Myocyte (in vitro differentiated cells): Measurements from ENCODE around the gene NDEL1. TPM values are rescaled to one million over a fixed set of nuclear protein-coding genes. Genes with fewer than 3 reads are reported as not detected.
A peak's percentile ranks its signal among the peaks of the same experiment; 100 is the strongest.

ENCODE experiments used
- DNase-seq: peaks from one replicate; pipeline ENCODE4 v3.0.0-alpha.2; 2012; ENCODE audit warnings: low read depth
- total RNA-seq: library from RNA; depleted of rRNA; stranded (reverse); fragments of >200 nt; gene quantifications from 2 replicates; pipeline ENCODE4 v1.2.3, GENCODE V29; 2014

NDEL1 gene
- total RNA-seq, 1 donor from 2014 or later = 74.7 TPM

DNA sequence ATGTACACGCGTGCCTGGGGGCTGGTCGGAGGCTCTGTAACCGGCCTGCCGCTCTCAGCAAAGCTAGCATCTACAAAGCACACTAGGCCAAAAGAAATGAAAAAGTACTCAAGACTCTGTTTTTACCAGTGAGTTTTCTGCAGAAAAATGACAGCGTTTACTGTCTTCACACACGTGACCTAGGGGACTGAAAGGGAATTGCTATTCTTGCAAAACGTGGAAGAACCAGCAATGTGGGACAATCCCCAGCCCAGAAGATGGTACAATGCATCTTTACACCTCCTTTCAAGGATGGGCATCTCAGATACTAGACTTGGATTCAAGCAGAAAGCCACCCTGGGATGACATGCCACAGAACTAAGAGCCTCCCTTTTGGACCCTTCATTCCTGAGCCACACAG is 41.5 kb downstream of the NDEL1 start:
- DNase-seq = no peak

DNA sequence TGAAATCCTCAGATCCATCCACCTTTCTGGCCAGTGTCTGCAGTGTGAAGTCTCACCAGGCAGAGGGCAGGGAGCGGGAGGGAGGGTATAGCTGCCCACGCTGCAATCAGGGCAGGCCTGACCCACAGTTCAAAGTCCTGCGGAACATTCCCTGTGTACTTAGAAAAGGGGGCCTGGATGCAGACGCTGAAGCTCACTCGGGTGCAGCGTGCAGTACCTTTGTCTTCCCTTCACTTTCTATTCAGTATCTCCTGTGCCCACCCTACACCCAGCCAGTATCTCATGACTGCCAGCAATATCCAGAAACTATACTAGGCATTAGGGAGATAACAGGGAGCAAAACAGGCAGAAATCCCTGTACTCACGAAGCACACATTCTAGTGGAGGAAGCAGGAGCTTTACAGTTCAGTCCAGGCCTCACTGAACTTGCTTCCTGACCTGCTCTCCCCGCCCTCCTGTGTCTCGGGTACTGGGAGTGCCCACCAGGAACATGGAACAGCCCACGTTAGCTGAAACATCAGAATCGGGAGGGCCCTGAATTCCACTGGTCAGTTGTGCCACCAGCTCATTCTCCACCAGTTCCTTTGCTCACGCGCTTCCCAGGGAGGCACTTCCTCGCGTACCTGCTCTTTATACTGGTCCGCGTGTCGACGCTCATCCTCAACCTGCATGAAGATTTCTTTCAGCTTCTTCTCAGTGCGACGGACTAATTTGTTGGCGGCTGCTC is 42.2 kb downstream of the NDEL1 start:
- DNase-seq = no peak

DNA sequence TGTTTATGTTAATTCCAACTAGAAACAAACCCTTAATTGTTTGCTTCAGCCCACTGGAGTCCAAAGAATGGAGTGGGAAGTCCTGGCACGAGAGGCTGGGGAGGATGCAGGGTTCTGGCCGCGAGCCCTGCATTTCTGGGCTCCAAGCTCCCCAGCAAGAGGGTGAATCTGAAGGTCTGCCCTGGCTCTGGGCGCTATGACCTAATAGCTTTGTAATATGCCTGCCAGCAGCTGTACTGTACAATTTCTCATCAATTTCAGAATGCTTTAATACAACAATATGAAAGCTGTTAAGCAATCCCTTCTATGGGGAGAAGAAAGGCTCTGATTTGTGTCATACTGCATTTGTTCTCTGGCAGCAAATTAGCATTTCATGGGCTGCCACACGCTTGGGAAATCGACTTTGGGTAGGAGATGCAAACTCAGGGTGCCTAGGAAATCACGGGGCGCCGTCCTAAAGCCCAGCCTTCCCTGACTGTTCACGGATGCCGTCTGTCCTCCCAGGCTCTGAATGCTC is 43.8 kb downstream of the NDEL1 start:
- peak; percentile 79 for DNase-seq

DNA sequence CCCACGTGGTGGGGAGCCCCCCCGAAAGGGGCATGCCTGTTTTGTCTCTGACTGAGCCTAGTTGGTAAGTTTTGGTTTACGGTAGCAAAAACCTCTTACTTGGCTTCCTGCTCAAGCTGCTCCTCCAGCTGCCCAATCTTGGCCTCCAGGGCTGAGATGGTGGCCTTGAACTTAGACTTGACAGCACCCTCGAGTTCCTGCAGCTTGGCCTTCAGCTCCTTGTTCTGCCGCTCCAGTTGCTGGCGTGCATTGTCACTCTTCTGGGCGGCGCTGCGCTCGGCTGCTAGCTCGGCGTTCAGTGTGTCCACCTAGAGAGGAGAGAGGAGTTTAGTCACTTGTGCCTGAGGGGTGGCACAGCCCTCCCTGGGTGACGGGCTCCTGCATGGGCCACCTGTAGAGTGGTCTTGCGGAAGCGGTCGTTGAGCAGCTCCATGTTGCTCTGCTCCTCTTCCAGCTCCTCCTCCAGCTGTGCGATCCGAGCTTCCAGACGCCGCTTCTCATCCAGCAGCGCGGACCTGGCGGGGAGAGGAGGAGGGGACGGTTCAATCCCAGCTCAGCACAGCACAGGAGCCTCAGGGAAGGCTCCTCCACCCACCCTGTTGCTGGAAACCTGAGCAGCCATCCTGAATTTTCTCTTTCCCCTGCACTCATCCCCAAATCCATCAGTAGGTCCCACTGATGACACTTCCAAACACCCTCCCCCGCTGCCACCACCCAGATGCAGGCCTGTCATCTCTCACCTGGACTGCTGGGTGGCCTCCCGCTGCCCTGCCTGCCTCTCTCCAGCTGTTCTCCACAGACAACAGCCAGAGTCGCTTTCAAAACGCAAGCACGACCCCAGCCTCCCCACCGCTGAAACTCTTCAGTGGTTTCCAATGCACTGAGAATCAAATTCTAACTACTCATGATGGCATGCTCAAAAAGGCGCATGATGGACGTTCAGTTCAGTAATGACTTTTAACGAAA is 44.6 kb downstream of the NDEL1 start:
- no peak for DNase-seq

DNA sequence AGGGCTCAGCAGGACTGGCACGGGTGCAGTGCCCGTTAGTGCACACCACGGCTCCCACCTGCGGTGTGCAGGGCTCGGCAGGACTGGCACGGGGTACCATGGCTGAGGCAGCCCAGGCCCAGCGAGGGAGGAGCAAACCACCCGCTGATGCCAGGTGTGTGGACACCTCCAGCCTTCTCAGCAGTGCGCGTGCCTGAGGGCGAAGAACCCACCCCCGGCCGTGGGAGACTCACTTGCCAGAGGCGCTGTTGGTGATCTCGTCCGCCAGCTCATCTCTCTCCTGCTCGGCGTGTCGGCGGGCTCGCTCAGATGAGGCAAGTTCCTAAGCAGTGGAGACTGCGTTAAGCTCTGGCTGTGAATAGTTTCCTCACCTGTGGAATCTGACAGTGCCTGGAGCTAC is 45.4 kb downstream of the NDEL1 start:
- DNase-seq = no peak

DNA sequence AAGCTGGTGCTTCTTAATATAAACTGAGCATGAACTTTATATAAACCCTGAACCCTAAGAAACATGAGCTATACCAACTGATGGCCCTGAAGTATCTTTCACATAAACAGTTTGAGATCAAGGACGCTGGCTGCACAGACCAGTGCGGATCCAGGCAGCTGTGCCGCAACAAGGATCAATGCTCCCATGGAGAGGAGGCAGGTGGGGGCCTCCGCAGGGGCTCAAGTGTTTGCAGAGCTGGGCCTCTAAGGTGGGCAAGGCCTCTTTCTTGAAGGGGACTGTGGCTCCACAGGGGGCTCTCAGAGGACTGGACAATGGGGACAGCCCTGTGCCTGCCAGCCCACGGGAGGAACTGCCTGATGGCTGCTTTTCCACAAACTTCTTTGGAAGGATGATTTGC is 46.0 kb downstream of the NDEL1 start:
- no peak for DNase-seq

DNA sequence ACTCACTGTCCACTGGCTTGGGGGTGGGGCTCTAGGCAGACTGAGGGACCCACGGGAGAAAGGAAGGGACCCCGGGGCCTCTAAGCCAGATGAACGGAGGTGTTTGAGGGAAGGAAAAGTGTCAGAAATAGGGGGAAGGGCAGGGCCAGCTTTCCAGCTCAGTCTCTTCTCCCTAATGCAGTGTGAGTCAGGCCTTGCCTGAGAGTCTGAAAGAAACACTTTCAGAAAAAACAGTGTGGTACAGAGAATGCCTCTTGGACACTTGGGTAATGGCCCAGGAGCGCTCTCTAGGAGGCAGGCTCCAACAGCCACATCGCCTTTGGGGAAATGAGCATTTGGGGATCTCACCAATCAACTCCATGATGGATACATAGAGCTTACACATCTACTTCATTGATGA is 46.9 kb downstream of the NDEL1 start:
- no peak for DNase-seq

DNA sequence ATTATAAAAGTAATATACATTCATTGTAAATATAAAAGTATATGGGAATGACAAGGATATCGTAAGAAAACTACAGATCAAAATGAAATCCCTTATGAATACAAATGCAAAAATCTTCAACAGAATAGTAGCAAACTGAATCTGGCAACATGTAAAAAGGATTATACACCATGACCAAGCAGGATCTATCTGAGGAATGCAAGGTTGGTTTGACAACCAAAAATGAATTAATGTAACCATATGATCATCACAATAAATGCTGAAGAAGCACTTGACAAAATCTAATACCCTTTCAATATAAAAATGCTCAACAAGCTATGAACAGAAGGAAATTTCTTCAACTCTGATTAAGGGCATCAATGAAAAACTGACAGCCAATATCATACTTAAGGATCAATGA is 48.8 kb downstream of the NDEL1 start:
- DNase-seq = no peak

DNA sequence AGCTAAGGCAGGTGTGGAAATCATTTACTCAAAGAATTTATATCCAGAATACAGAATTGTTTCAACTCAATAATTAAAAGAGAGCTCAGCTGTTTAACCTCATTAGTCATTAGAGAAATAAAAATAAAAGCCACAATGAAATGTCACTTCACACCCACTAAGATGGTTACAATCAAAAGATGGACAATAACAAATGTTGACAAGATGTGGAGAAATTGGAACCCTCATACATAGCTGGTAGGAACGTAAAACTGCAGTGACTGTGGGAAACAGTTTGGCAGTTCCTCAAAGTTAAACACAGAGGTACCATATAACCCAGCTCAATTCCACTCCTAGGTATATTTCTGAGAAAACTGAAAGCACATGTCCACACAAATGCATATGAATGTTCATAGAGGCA is 49.8 kb downstream of the NDEL1 start:
- peak; percentile 76 for DNase-seq

DNA sequence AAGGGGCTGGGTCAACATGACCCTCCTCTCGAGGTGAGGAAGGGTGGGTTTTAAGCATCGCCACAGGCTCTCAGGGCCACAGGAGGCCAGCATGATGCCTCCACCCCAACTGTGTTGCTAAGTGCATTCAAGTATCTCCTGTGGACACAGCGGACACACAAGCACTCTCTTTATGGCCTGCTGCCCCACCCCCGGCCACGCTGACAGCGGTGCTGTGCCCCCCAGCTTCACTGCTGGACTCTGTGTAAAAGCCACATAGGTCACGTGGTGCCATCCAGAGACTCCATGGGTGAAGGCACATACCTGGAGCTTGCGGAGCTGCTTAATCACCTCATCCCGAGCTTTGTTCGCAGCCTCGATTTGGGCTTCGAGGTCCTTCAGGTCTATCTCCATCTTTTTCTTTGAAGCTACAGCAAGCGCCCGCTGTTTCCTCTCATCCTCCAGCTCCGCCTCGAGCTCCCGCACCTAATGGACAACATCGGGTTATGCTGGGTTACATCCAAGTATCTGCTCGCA is 51.5 kb downstream of the NDEL1 start:
- DNase-seq = no peak

DNA sequence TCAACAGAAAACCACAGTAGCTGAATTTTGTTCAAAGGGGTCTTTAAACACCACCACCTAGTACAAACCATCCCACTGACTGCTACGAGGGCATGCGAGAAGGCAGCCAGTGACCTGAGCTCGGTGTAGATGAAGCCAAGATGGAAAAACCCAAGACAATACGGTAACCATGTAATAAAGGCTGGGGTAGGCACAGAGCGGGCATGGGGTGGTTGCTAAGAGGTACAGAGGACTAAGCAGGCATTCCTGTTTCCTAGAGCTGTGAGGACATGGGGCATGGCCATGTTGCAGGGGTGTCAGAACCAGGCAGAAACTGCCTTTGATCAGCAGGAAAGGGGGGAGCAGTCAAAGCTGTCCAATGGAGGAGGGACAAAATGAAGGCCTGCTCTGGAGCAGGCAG is 52.1 kb downstream of the NDEL1 start:
- no peak for DNase-seq

DNA sequence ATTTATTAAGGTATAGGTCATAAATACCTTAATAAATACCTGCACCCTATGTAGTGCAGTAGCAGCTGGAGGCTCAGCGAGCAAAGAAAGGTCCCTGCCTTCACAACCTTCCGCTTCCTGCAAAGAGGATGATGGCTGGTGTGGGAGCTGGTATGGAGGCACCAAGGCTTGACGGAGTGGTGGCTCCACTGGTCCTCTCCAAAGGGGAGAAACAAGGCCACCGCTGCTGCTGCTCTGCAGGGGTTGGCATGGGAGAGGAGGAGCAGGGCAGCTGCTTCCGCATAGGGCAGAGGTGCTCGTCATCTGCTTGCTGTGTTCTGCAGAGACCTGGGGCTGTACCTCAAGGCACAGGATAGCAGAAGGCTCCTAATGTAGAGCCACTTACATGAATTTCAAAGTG is 52.8 kb downstream of the NDEL1 start:
- DNase-seq = no peak

DNA sequence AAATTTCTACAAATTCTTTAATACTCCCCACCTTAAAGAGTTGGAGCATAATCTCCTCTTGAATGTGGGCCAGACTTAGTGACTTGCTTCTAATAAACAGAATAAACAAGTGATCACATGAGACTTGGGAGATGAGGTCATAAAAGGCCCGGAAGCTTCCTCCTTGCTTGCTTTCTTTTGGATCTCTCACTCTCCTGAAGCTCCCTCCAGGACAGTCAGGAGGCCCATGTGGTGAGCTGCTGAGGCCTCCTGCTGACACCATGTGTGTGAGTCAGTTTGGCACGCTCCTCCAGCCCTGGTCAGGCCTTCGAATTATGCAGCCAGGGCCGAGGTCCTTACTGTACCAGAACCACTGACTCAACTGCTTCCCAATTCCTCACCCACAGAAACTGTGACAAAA is 53.2 kb downstream of the NDEL1 start:
- DNase-seq = peak; percentile 94

DNA sequence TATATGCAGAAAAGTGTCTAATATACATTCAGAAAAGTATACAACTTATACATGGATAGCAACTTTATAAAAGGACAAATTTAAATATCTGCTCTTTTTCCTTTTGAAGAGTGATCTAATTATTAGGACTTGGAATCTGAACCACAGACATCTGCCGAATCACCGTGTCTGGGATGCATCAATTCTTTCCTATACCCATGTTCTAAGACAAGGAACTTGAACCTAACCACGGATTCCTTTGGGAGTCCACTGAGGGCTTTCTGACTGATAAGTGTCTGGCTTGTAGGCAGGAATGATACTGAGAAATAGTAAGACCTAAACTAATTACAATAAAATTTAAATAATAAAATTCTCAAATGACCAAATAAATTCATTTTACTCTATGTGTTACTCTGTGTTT is 54.2 kb downstream of the NDEL1 start:
- DNase-seq = peak; percentile 80

DNA sequence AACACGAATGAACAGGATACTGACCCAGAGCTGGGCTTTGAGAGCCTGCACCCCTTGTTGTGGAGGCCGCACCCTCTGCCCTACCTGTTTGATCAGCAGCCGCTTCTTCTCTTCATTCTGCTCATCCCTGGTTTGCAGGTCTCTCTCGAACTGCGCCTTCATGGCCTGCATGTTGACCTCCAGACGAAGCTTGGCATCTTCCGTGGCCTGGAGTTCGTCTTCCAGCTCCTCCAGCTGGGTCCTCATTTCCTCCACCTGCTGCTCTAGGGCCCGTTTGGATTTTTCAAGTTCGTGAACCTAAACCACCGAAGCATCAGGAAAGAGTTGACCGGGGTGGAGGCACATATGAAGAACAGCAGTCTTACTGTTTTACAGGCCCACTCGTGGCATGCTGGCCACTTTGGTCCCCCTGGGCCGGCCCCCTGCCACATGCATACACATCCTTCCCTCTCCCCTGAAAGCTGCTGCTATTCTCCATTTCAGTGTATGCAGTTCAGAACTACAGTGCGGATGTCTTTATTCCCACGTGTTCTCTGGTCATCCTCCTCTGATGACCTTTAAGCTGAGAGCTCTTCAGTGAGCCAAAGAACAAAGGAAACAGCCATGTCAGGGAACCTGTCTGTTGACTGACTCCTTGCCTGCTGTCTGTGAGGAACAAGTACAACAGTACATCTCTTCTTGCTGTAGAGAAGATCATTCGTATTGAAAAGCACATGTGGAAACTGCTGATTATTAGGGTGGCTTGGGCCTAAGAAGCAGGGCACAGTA is 54.8 kb downstream of the NDEL1 start:
- no peak for DNase-seq

DNA sequence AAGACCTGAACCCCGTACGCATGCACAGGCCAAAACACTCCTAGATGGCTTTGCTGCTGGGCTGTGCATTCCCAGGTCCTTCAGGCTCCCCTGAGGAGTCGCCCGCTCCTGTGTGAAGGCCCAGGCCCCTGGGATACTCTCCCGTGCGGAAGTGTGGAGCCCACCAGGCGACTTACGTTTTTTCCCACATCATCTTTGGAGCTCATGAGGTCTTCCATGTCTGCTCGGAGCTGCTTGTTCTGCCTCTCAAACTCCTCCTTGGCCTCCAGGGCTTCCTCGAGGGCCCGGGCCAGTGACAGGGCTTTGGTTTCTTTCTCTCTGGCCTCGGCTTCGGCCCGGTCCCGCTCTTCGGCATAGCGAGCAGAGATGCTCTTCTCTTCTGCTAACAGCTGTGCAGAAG is 56.4 kb downstream of the NDEL1 start:
- DNase-seq = no peak

DNA sequence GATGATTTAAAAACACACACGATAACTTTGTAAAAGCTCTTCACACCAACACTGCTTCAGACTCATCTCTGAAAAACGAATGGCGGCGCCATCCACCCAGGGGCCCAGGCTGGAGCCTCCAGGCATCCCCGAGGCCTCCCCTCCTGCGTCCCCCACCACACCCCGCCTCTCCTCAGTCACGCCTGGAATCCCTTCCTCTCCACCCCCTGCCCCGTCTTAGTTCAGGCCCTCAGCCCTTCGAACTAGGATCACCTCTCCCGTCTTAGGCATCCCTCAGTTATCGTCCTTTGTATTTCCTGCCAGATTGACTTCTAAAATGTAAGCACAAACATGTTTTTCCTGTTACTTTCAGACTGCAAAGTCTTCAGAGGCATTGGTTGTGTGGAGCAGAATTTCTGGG is 58.3 kb downstream of the NDEL1 start:
- DNase-seq = no peak

DNA sequence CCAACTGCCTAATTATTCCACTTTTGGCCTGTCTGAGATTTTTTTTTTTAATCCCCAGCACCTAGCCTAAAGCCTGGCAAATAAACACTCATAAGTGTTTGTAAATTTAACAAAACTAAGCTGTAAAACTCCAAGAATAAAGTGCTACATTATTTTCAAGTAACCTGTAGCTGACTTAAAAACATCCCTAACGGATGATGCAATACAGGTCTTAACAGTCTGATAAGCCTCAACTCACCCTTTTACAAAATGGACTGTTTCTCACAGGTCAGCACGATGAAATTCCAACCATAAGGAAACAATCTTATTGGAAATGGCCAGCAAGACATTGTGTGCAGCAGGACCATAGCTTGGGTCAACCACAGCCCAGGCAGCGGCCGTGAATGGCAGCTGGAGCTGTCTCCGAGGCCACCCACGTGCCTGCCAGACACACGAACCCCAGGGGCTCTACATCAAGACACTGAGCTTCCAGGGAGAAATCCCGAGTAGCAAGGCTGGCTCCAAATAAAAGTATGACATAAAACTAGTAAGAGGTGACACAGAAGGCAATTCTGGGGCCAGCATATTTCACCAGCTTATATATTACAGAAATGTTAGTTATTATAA is 58.9 kb downstream of the NDEL1 start:
- DNase-seq = peak; percentile 63

DNA sequence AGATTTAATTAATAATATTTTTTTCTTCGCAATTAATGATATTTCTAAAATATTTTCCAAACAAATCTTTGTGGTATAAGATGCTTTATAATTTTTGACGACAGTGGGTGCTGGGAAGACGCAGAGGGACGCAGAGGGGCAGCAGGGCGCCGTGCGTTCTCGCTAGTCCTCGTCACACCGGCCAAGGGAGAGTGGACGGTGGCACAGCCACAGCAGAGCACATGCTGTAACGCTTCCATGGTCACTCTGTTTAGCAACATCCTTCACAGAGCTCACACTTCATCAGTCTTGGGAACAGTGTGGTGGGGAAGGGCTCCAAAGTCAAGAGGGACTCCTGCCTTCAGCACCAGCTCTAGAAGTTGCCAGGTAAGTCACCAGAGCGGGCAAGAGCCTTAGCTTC is 60.4 kb downstream of the NDEL1 start:
- DNase-seq = no peak

DNA sequence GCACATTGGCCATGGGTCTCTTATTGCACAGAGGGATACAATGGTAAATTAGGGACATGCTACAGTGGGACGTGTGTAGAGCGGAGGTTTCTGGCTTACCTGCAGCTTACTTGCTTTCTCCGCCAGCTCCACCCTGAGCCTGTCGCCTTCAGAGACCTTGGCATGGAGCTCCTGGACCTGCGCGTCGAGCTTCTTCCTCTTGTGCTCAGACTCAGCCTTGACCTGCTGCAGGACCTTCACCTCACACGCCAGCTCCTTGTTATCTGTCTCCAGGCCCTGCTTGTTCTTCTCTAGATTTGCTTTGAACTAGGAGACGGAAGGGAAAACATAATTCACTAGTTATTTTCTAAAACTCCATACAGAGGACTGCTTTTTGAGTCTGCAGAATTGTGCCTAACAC is 63.5 kb downstream of the NDEL1 start:
- DNase-seq = no peak

DNA sequence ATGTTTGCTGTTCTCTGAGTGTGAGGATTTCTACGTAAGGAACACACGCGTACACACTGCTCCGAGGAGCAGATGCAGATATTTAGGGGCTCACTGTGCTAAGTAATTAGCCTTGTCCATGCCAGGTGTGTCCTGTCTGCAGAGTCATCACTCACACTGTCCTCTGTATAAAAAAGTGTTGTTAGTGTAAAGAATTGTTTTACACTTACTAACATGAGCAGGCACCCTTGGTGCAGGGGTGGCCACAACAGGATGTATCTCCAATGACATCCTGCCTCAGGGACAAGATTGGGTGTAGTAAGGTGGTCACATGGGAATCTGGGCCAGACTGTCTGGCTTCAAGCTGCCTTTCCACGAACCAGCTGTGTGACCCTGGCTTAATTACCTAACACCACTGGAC is 63.9 kb downstream of the NDEL1 start:
- DNase-seq = no peak
